Peyer's patch (tissue), 4 donors: ENCODE data around the gene CRX. TPM values are rescaled to one million over a fixed set of nuclear protein-coding genes. Genes with fewer than 3 reads are reported as not detected.

Experiments used
- DNase-seq, 3 donors: peaks; one replicate each; pipeline ENCODE4 v3.0.0-alpha.2; 2017 to 2019
- H3K27ac ChIP-seq, 4 donors: fragments of 200-600 bp; sonication (generic); one replicate each; pipeline ENCODE4 v1.5.1; 2016 to 2019
- H3K27me3 ChIP-seq, 2 donors: fragments of 200-600 bp; sonication (generic); one replicate each; pipeline ENCODE4 v1.5.1; 2019
- H3K36me3 ChIP-seq, 3 donors: fragments of 200-600 bp; sonication (generic); one replicate each; pipeline ENCODE4 v1.5.1; 2016 to 2019
- H3K4me1 ChIP-seq, 4 donors: fragments of 200-600 bp; sonication (generic); one replicate each; pipeline ENCODE4 v1.5.1; 2016 to 2019
- H3K4me3 ChIP-seq, 4 donors: fragments of 200-600 bp; sonication (generic); 1 replicate in 3 of 4; 2 replicates in 1 of 4; pipeline ENCODE4 v1.5.1; 2016 to 2019; ENCODE audit warnings: mild to moderate bottlenecking in 1 of 4
- H3K9me3 ChIP-seq, 4 donors: fragments of 200-600 bp; sonication (generic); one replicate each; pipeline ENCODE4 v1.5.1; 2016 to 2019; ENCODE audit warnings: mild to moderate bottlenecking in 1 of 4
- POLR2A ChIP-seq, 2 donors: fragments of 450-650 bp; IDR thresholded peaks; one replicate each; pipeline ENCODE4 v1.5.1; 2017; ENCODE audit warnings: antibody characterized with exemption in 2 of 2, mild to moderate bottlenecking in 2 of 2, moderate library complexity in 2 of 2
- total RNA-seq, 4 donors: library from RNA; depleted of rRNA; stranded (reverse); fragments of >200 nt; gene quantifications; one replicate each; pipeline ENCODE4 v1.1.0, GENCODE V29; 2016
- TF ChIP-seq, protein P1 (sequence below), 6 experiments: fragments of 450-650 bp in 4 of 6; fragments of 200-600 bp in 2 of 6; sonication (generic) in 1 of 6; IDR thresholded peaks; one replicate each; pipeline ENCODE4 v1.5.1; 2017 to 2019; ENCODE audit warnings: antibody characterized with exemption in 6 of 6, mild to moderate bottlenecking in 3 of 6, moderate library complexity in 1 of 6

The CRX gene
- total RNA-seq, 4 donors from 2014 or later = not detected

DNA sequence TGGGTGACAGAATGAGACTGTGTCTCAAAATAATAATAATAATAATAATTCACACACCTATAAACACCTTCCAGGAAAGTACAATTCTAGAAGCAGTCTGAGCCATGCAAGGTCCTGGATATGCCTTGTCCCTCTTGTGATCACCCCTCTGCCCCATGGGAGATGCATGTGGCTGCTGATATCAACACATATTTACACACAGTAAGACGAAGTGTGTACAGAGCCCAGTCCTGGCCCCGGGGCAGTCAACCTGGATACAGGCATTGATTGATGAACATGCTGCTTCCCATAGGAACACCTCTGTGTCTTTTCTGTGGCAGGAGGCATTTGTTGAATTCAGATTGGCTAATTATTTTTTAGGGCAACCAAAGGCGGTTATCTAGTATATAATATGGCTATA is 61.2 kb downstream of the CRX start:
- H3K4me1 ChIP-seq = no peaks in the 10 kb centered on the region
- no peaks in the 10 kb centered on the region for H3K27me3 ChIP-seq
- H3K27ac ChIP-seq = no peak overlapping the region
- H3K9me3 ChIP-seq = no peaks in the 10 kb centered on the region
- TF ChIP-seq, protein P1, sequence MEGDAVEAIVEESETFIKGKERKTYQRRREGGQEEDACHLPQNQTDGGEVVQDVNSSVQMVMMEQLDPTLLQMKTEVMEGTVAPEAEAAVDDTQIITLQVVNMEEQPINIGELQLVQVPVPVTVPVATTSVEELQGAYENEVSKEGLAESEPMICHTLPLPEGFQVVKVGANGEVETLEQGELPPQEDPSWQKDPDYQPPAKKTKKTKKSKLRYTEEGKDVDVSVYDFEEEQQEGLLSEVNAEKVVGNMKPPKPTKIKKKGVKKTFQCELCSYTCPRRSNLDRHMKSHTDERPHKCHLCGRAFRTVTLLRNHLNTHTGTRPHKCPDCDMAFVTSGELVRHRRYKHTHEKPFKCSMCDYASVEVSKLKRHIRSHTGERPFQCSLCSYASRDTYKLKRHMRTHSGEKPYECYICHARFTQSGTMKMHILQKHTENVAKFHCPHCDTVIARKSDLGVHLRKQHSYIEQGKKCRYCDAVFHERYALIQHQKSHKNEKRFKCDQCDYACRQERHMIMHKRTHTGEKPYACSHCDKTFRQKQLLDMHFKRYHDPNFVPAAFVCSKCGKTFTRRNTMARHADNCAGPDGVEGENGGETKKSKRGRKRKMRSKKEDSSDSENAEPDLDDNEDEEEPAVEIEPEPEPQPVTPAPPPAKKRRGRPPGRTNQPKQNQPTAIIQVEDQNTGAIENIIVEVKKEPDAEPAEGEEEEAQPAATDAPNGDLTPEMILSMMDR (IDR thresholded peaks at IDR 0.05) = no peak
- no peak for TF ChIP-seq POLR2A (IDR thresholded peaks at IDR 0.05)
- no peaks in the 10 kb centered on the region for H3K36me3 ChIP-seq
- H3K4me3 ChIP-seq = no peak overlapping the region
- peak in 1 of 3 donors; percentile 23 for DNase-seq

DNA sequence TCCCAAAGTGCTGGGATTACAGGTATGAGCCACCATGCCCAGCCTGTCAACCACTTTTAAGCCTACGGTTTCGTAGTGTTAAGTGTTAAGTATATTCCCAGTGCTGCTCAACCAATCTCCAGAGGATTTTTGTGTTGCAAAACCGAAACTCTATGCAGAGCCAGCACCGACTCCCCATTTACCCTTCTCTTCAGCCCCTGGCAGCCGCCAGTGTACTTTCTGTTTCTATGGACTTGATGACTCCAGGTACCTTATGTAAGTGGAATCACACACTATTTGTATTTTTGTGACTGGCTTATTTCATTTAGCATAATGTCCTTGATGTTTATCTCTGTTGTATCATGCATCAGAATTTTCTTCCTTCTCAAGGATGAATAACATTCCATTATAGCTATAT is 63.3 kb downstream of the CRX start:
- TF ChIP-seq, protein P1 (IDR thresholded peaks at IDR 0.05) = no peak
- no peak for TF ChIP-seq POLR2A (IDR thresholded peaks at IDR 0.05)
- DNase-seq = peak in 1 of 3 donors; percentile 45
- Histone ChIP-seq H3K36me3 (no peaks in the 10 kb centered on the region), H3K9me3 (no peaks in the 10 kb centered on the region), H3K4me3 (peak overlapping the region in 2 of 4 donors; percentile 37 to 44), H3K27ac (no peak overlapping the region), H3K4me1 (no peaks in the 10 kb centered on the region), H3K27me3 (no peaks in the 10 kb centered on the region)

DNA sequence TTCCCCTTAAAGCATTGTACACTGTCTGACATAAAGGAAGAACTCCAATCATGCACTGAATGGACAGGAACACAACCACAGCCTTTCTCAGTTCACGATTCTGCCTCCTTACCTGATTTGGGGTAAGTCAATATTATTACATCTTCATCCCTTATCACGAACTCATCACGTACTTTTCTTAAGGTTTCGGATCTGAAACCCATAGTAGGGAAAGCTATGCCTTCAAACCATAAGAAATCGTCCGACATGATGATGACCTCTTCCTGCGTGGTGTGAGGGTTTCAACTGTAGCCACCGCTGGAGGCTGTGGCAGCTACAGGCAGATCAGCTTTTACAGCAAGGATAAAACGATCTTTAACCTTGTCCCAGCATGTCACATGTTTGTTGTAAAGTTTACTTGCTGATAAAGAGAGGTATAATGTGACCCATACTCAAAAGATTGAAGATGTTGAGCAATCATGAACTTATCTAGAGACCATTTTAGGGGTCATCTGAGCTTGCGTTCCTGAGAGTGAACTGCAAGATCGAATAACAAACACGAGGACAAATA is 64.3 kb downstream of the CRX start, which contains the start of gene SULT2A1:
Gene SULT2A1, minus strand, starts transcription at position 306 of the 550 bp plus-strand sequence. Its CDS starts 58 bp downstream, at position 248.
- Histone ChIP-seq H3K9me3 (no peaks in the 10 kb centered on the region), H3K4me1 (no peaks in the 10 kb centered on the region), H3K27ac (peak within 1 kb of the TSS in 2 of 4 donors; percentile 35 to 58), H3K4me3 (peak within 1 kb of the TSS in 2 of 4 donors; percentile 37 to 44), H3K36me3 (no peaks in the 10 kb centered on the region), H3K27me3 (no peaks in the 10 kb centered on the region)
- DNase-seq = peak in 1 of 3 donors; percentile 66
- TF ChIP-seq POLR2A (IDR thresholded peaks at IDR 0.05) = peak; percentile 62 to 69
- TF ChIP-seq, protein P1 (IDR thresholded peaks at IDR 0.05) = peak in 2 of 6 experiments; percentile 4 to 8

DNA sequence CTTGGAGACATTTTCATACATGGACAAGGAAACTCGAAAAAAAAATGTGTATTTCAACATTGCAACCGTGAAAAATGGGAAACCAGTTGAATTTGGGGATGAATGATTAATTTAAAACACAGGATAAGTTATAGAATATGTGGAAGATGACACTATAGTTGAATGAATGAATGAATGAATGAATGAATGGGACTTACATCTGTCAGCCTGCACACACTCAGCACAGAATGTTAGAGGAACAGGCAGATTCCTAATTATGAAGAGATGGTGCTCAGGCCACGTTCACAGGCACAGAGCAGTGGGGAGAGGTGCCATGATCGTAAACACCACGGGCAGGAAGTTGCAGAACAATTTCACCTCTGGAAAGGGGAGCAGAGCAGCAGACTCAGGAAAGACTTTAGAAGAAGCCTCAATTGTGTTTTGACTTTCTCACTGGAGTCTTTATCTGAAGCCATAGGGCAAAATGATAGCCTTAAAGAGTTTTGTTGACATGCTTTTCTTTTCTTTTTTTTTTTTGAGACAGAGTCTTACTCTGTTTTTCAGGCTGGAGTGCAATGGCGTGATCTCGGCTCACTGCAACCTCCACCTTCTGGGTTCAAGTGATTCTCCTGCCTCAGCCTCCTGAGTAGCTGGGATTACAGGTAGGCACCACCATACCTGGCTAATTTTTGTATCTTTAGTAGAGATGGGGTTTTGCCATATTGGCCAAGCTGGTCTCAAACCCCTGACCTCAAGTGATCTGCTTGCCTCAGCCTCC is 69.3 kb downstream of the CRX start:
- Histone ChIP-seq H3K27ac (peak overlapping the region in 3 of 4 donors; percentile 16 to 56 (median 41)), H3K4me1 (peaks cover 0 to 4% (median 0%) of the 10 kb centered on the region in 4 donors), H3K27me3 (no peaks in the 10 kb centered on the region), H3K36me3 (no peaks in the 10 kb centered on the region), H3K9me3 (no peaks in the 10 kb centered on the region), H3K4me3 (no peak overlapping the region)
- peak in 1 of 3 donors; percentile 6 for DNase-seq
- TF ChIP-seq, protein P1 (IDR thresholded peaks at IDR 0.05) = no peak
- TF ChIP-seq POLR2A (IDR thresholded peaks at IDR 0.05) = no peak

DNA sequence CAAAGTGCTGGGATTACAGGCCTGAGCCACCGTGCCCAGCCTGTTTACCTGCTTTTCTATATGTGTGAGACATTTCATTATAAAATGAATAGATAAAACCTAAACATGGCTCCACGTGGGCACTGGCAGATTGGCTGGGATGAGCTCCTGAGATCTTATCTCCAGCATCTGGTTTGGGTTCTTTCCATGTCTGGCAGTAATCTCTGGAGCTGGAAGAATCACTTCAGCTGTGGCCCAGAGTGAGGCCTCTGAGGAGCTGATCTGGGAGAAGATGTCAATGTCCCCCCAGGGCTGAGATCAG is 69.8 kb downstream of the CRX start:
- H3K36me3 ChIP-seq = no peaks in the 10 kb centered on the region
- peak in 1 of 3 donors; percentile 24 for DNase-seq
- TF ChIP-seq POLR2A (IDR thresholded peaks at IDR 0.05) = no peak
- TF ChIP-seq, protein P1 (IDR thresholded peaks at IDR 0.05) = no peak
- no peak overlapping the region for H3K4me3 ChIP-seq
- no peaks in the 10 kb centered on the region for H3K27me3 ChIP-seq
- H3K27ac ChIP-seq = peak overlapping the region in 3 of 4 donors; percentile 16 to 56 (median 41)
- H3K9me3 ChIP-seq = no peaks in the 10 kb centered on the region
- H3K4me1 ChIP-seq = peaks cover 0 to 6% (median 0%) of the 10 kb centered on the region in 4 donors
